ENCODE results near the gene TAF11L2.
"Not testable (repeated sequence)": the region's sequence is repeated elsewhere in the genome, so short reads cannot be mapped to it uniquely, and the experiment has no call there.

GRCh38 chr5:17528369-17528768 is 30.3 kb downstream of the TAF11L2 start, which contains the start of gene TAF11L6:
- TF ChIP-seq CTCF, EP300, POLR2A (IDR thresholded peaks at IDR 0.05): not testable (repeated sequence)
